Liver (tissue), 9 donors: Measurements from ENCODE around the gene STH. TPM values are rescaled to one million over a fixed set of nuclear protein-coding genes. Genes with fewer than 3 reads are reported as not detected.

Experiments used
- DNase-seq: peaks from one replicate; pipeline ENCODE4 v3.0.0-alpha.2; 2017; ENCODE audit warnings: low spot score
- H3K27ac ChIP-seq, 2 donors: one replicate each; pipeline ENCODE4 v1.7.0; 2013; ENCODE audit warnings: inconsistent platforms in 2 of 2, low read length in 2 of 2, control low read depth in 1 of 2, low read depth in 1 of 2, mild to moderate bottlenecking in 1 of 2
- H3K27me3 ChIP-seq, 4 donors: one replicate each; pipeline versions ENCODE4 v1.6.1 to v1.7.0; 2013; ENCODE audit warnings: low read length in 3 of 4, inconsistent platforms in 1 of 4, mild to moderate bottlenecking in 1 of 4, moderate library complexity in 1 of 4; ENCODE audit not compliant: control insufficient read depth in 4 of 4, insufficient read depth in 4 of 4
- H3K36me3 ChIP-seq, 4 donors: one replicate each; pipeline versions ENCODE4 v1.6.1 to v1.7.0; 2013; ENCODE audit warnings: low read length in 3 of 4, mild to moderate bottlenecking in 3 of 4, low read depth in 1 of 4, moderate library complexity in 1 of 4; ENCODE audit not compliant: control insufficient read depth in 4 of 4, insufficient read depth in 3 of 4
- H3K4me1 ChIP-seq, 4 donors: one replicate each; pipeline versions ENCODE4 v1.6.1 to v1.7.0; 2013; ENCODE audit warnings: low read length in 3 of 4, mild to moderate bottlenecking in 3 of 4, moderate library complexity in 1 of 4; ENCODE audit not compliant: control insufficient read depth in 4 of 4, insufficient read depth in 4 of 4
- H3K4me3 ChIP-seq, 3 donors: one replicate each; pipeline versions ENCODE4 v1.6.1 to v1.7.0; 2013; ENCODE audit warnings: low read length in 3 of 3, control low read depth in 1 of 3, low read depth in 1 of 3, mild to moderate bottlenecking in 1 of 3
- H3K9ac ChIP-seq, 2 donors: one replicate each; pipeline ENCODE4 v1.7.0; 2013; ENCODE audit warnings: low read length in 2 of 2, mild to moderate bottlenecking in 2 of 2, moderate library complexity in 2 of 2, control low read depth in 1 of 2, low read depth in 1 of 2
- H3K9me3 ChIP-seq, 4 donors: one replicate each; pipeline versions ENCODE4 v1.6.1 to v1.7.0; 2013; ENCODE audit warnings: low read length in 3 of 4; ENCODE audit not compliant: control insufficient read depth in 4 of 4
- ATF3 ChIP-seq: IDR thresholded peaks from 2 replicates; pipeline ENCODE4 v1.6.1; 2016; ENCODE audit warnings: antibody characterized with exemption
- CTCF ChIP-seq: fragments of 150-350 bp; IDR thresholded peaks from 2 replicates; pipeline ENCODE4 v1.5.1; 2017; ENCODE audit warnings: improper control_type of control experiment, low read depth, low read length; ENCODE audit not compliant: missing input control
- EGR1 ChIP-seq, 2 donors: IDR thresholded peaks; 2 replicates each; pipeline ENCODE4 v1.6.1; 2016 to 2018; ENCODE audit warnings: antibody characterized with exemption in 2 of 2, low read depth in 2 of 2
- FOXA1 ChIP-seq: IDR thresholded peaks from 2 replicates; pipeline ENCODE4 v1.6.1; 2016; ENCODE audit warnings: antibody characterized with exemption
- FOXA2 ChIP-seq: IDR thresholded peaks from 2 replicates; pipeline ENCODE4 v1.6.1; 2016; ENCODE audit warnings: antibody characterized with exemption
- GABPA ChIP-seq, 2 donors: IDR thresholded peaks in 1 of 2; conservative IDR thresholded peaks in 1 of 2; 2 replicates each; pipeline ENCODE4 v1.6.1; 2016; ENCODE audit warnings: antibody characterized with exemption in 2 of 2, mild to moderate bottlenecking in 1 of 2, moderate library complexity in 1 of 2
- HNF4A ChIP-seq, 2 donors: conservative IDR thresholded peaks; 2 replicates each; pipeline ENCODE4 v1.6.1; 2016; ENCODE audit warnings: antibody characterized with exemption in 2 of 2, mild to moderate bottlenecking in 2 of 2
- HNF4G ChIP-seq: IDR thresholded peaks from 2 replicates; pipeline ENCODE4 v1.6.1; 2016; ENCODE audit warnings: antibody characterized with exemption
- JUND ChIP-seq, 2 donors: IDR thresholded peaks; 2 replicates each; pipeline ENCODE4 v1.6.1; 2016; ENCODE audit warnings: antibody characterized with exemption in 2 of 2
- MAX ChIP-seq: IDR thresholded peaks from 2 replicates; pipeline ENCODE4 v1.6.1; 2016; ENCODE audit warnings: antibody characterized with exemption
- NR2F2 ChIP-seq: IDR thresholded peaks from 2 replicates; pipeline ENCODE4 v1.6.1; 2016; ENCODE audit warnings: antibody characterized with exemption
- RAD21 ChIP-seq, 2 donors: IDR thresholded peaks; 2 replicates each; pipeline ENCODE4 v1.6.1; 2016; ENCODE audit warnings: antibody characterized with exemption in 2 of 2, mild to moderate bottlenecking in 2 of 2
- REST ChIP-seq: IDR thresholded peaks from 2 replicates; pipeline ENCODE4 v1.6.1; 2016; ENCODE audit warnings: antibody characterized with exemption, mild to moderate bottlenecking
- RXRA ChIP-seq, 2 donors: IDR thresholded peaks; 2 replicates each; pipeline ENCODE4 v1.6.1; 2017 to 2018; ENCODE audit warnings: antibody characterized with exemption in 2 of 2, mild to moderate bottlenecking in 1 of 2
- SP1 ChIP-seq: IDR thresholded peaks from 2 replicates; pipeline ENCODE4 v1.6.1; 2018; ENCODE audit warnings: antibody characterized with exemption, mild to moderate bottlenecking
- TAF1 ChIP-seq: conservative IDR thresholded peaks from 2 replicates; pipeline ENCODE4 v1.6.1; 2016; ENCODE audit warnings: antibody characterized with exemption, mild to moderate bottlenecking
- YY1 ChIP-seq: IDR thresholded peaks from 2 replicates; pipeline ENCODE4 v1.6.1; 2016; ENCODE audit warnings: antibody characterized with exemption, mild to moderate bottlenecking
- ZBTB33 ChIP-seq: IDR thresholded peaks from 2 replicates; pipeline ENCODE4 v1.6.1; 2016; ENCODE audit warnings: antibody characterized with exemption
- WGBS: extraction: QIAGEN DNeasy Blood & Tissue Kit; methylation state at CpG from one replicate; pipeline ENCODE4 v1.1.7; 2013; 5-methylcytosine and 5-hydroxymethylcytosine counted together
- polyA plus RNA-seq, 2 donors: library from polyadenylated mRNA; stranded (reverse) in 1 of 2; unstranded in 1 of 2; fragments of 200-250 nt in 1 of 2; fragments of >200 nt in 1 of 2; fragmentation: Nextera tagmentation in 1 of 2; extraction: Ambion mirVana in 1 of 2; gene quantifications; one replicate each; pipeline versions ENCODE4 v1.2.1 to v1.2.3, GENCODE V29; 2013 to 2015
- total RNA-seq, 2 donors: library from RNA; depleted of rRNA; stranded (reverse); fragments of >200 nt; gene quantifications; one replicate each; pipeline ENCODE4 v1.2.3, GENCODE V29; 2014
- donor health status: healthy.
- donor health status: healthy.
- donor health status: healthy.
- donor health status: healthy.
- donor health status: healthy.

The STH gene
- total and polyA plus RNA-seq, 4 donors, result not detected

GRCh38 chr17:45984368-45984767, 14.7 kb upstream of the STH start:
- H3K4me1 ChIP-seq, result peaks cover 0 to 3% (median 0%) of the 10 kb centered on the region in 4 donors
- 92% methylated on average over 5 of the region's 5 CpGs for WGBS
- TF ChIP-seq HNF4A (conservative IDR thresholded peaks at IDR 0.05) (no peak), YY1 (no peak)
- DNase-seq, result no peak
- H3K36me3 ChIP-seq, result no peaks in the 10 kb centered on the region
- H3K4me3 ChIP-seq, result no peak overlapping the region
- no peaks in the 10 kb centered on the region for H3K27me3 ChIP-seq
- H3K27ac ChIP-seq, result no peak overlapping the region
- H3K9ac ChIP-seq, result no peak overlapping the region
- no peaks in the 10 kb centered on the region for H3K9me3 ChIP-seq

GRCh38 chr17:45985447-45985846, 13.6 kb upstream of the STH start:
- peaks cover 0 to 3% (median 0%) of the 10 kb centered on the region in 4 donors for H3K4me1 ChIP-seq
- WGBS, result 85% methylated on average over 4 of the region's 4 CpGs
- H3K4me3 ChIP-seq, result no peak overlapping the region
- DNase-seq, result no peak
- H3K9ac ChIP-seq, result no peak overlapping the region
- no peaks in the 10 kb centered on the region for H3K36me3 ChIP-seq
- no peak overlapping the region for H3K27ac ChIP-seq
- no peaks in the 10 kb centered on the region for H3K9me3 ChIP-seq
- H3K27me3 ChIP-seq, result no peaks in the 10 kb centered on the region
- no peak for TF ChIP-seq NR2F2
- TF ChIP-seq TAF1, result no peak
- TF ChIP-seq RXRA (IDR thresholded peaks at IDR 0.05), result no peak
- TF ChIP-seq RAD21 (IDR thresholded peaks at IDR 0.05), result no peak
- no peak for TF ChIP-seq GABPA (IDR thresholded peaks at IDR 0.05 in 1 of 2, conservative IDR thresholded peaks at IDR 0.05 in 1 of 2)
- no peak for TF ChIP-seq FOXA2
- TF ChIP-seq FOXA1, result no peak

- Histone ChIP-seq H3K27me3 (no peaks in the 10 kb centered on the region), H3K9ac (no peak overlapping the region), H3K36me3 (no peaks in the 10 kb centered on the region), H3K4me1 (peaks cover 0 to 3% (median 0%) of the 10 kb centered on the region in 4 donors), H3K9me3 (no peaks in the 10 kb centered on the region), H3K4me3 (no peak overlapping the region), H3K27ac (no peak overlapping the region)
- 92% methylated on average over 4 of the region's 4 CpGs for WGBS
- DNase-seq, result no peak
- TF ChIP-seq EGR1 (IDR thresholded peaks at IDR 0.05; ENCODE audit: low read depth in 2 of 2), result no peak
- no peak for TF ChIP-seq TAF1
- TF ChIP-seq GABPA (IDR thresholded peaks at IDR 0.05 in 1 of 2, conservative IDR thresholded peaks at IDR 0.05 in 1 of 2), result no peak
- no peak for TF ChIP-seq ZBTB33
- no peak for TF ChIP-seq HNF4A (conservative IDR thresholded peaks at IDR 0.05)
- no peak for TF ChIP-seq CTCF
- TF ChIP-seq NR2F2, result no peak
- TF ChIP-seq ATF3, result no peak
- no peak for TF ChIP-seq MAX
- no peak for TF ChIP-seq SP1
- no peak for TF ChIP-seq RAD21 (IDR thresholded peaks at IDR 0.05)
- TF ChIP-seq JUND (IDR thresholded peaks at IDR 0.05), result no peak
- no peak for TF ChIP-seq HNF4G
- TF ChIP-seq FOXA1, result no peak
- TF ChIP-seq REST, result no peak
- TF ChIP-seq FOXA2, result no peak
- TF ChIP-seq RXRA (IDR thresholded peaks at IDR 0.05), result no peak
These were observed 13.0 kb upstream of the STH start for GRCh38 chr17:45986056-45986455.
